GM23338 (cell line): ENCODE results near the gene ERP27.

Experiments
- EZH2 ChIP-seq: fragments of 200-600 bp; sonication (generic); IDR thresholded peaks from one replicate; pipeline ENCODE4 v1.8.0; 2017; ENCODE audit warnings: antibody characterized with exemption, mild to moderate bottlenecking, low read depth; ENCODE audit not compliant: unreplicated experiment
- POLR2AphosphoS5 ChIP-seq: IDR thresholded peaks from 2 replicates; pipeline ENCODE4 v1.6.1; 2016; ENCODE audit warnings: antibody characterized with exemption, low read depth
- ZNF331 ChIP-seq: fragments of 250-450 bp; sonication (Bioruptor Pico); IDR thresholded peaks from 2 replicates; pipeline ENCODE4 v1.5.0; 2020; ENCODE audit warnings: low read depth, mild to moderate bottlenecking, moderate library complexity
- TF ChIP-seq, protein P1 (sequence below), 2 experiments: fragments of 200-600 bp in 1 of 2; sonication (generic) in 1 of 2; conservative IDR thresholded peaks; 2 replicates each; pipeline versions ENCODE4 v1.5.1 to v1.6.1; 2016 to 2017; ENCODE audit warnings: antibody characterized with exemption in 2 of 2, low read depth in 2 of 2, mild to moderate bottlenecking in 2 of 2, moderate library complexity in 1 of 2

- TF ChIP-seq ZNF331 (CRISPR knock-in tag): no peak
- TF ChIP-seq, protein P1, sequence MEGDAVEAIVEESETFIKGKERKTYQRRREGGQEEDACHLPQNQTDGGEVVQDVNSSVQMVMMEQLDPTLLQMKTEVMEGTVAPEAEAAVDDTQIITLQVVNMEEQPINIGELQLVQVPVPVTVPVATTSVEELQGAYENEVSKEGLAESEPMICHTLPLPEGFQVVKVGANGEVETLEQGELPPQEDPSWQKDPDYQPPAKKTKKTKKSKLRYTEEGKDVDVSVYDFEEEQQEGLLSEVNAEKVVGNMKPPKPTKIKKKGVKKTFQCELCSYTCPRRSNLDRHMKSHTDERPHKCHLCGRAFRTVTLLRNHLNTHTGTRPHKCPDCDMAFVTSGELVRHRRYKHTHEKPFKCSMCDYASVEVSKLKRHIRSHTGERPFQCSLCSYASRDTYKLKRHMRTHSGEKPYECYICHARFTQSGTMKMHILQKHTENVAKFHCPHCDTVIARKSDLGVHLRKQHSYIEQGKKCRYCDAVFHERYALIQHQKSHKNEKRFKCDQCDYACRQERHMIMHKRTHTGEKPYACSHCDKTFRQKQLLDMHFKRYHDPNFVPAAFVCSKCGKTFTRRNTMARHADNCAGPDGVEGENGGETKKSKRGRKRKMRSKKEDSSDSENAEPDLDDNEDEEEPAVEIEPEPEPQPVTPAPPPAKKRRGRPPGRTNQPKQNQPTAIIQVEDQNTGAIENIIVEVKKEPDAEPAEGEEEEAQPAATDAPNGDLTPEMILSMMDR (conservative IDR thresholded peaks at IDR 0.05; ENCODE audit: low read depth in 2 of 2): no peak
- TF ChIP-seq POLR2AphosphoS5: no peak
- no peak for TF ChIP-seq EZH2
These were observed 7.0 kb downstream of the ERP27 start for GRCh38 chr12:14931359-14931758.
